SU-DHL-6 (cell line): ENCODE data around the gene TNNC1.

Experiments used
- H2AFZ ChIP-seq: fragments of 200-600 bp; sonication (generic); 2 replicates; pipeline ENCODE4 v1.6.1; 2014; ENCODE audit warnings: low read depth, mild to moderate bottlenecking, moderate library complexity, mixed read lengths, antibody characterized with exemption, low read length; ENCODE audit not compliant: severe bottlenecking
- H3F3A ChIP-seq: fragments of 200-600 bp; shearing (Covaris generic); 2 replicates; pipeline ENCODE4 v1.6.0; 2016; ENCODE audit warnings: antibody characterized with exemption, mild to moderate bottlenecking; ENCODE audit not compliant: insufficient read depth
- H3K27ac ChIP-seq: fragments of 200-600 bp; sonication (generic); 2 replicates; pipeline ENCODE4 v1.5.1; 2016; ENCODE audit warnings: low read depth, mild to moderate bottlenecking, low read length, moderate library complexity, mixed read lengths
- H3K27me3 ChIP-seq: fragments of 200-600 bp; sonication (generic), shearing (Covaris generic); 2 replicates; pipeline ENCODE4 v1.6.0; 2014; ENCODE audit warnings: mild to moderate bottlenecking, low read length
- H3K36me3 ChIP-seq: fragments of 200-600 bp; sonication (generic); 2 replicates; pipeline ENCODE4 v1.6.1; 2014; ENCODE audit warnings: mild to moderate bottlenecking, low read length, mixed read lengths
- H3K4me2 ChIP-seq: fragments of 300-600, 200-600 bp; shearing (Covaris generic), sonication (generic); 2 replicates; pipeline ENCODE4 v1.6.0; 2014; ENCODE audit warnings: low read length, low read depth, mild to moderate bottlenecking; ENCODE audit not compliant: poor library complexity, severe bottlenecking
- H3K4me3 ChIP-seq: fragments of 200-600 bp; sonication (generic); 2 replicates; pipeline ENCODE4 v1.5.1; 2014; ENCODE audit warnings: antibody characterized with exemption, low read length, mild to moderate bottlenecking, mixed read lengths; ENCODE audit not compliant: insufficient read depth, poor library complexity, severe bottlenecking
- H3K79me2 ChIP-seq: fragments of 200-600 bp; sonication (generic); 2 replicates; pipeline ENCODE4 v1.6.1; 2014; ENCODE audit warnings: mild to moderate bottlenecking, low read length, moderate library complexity; ENCODE audit not compliant: insufficient read depth
- H3K9ac ChIP-seq: fragments of 200-600 bp; sonication (generic); 2 replicates; pipeline ENCODE4 v1.7.0; 2014; ENCODE audit warnings: mild to moderate bottlenecking, low read length
- H3K9me2 ChIP-seq: fragments of 200-600 bp; sonication (generic); replicated peaks from 2 replicates; pipeline ENCODE4 v1.6.1; 2014; ENCODE audit warnings: low read length; ENCODE audit not compliant: insufficient read depth
- H3K9me3 ChIP-seq: fragments of 200-600 bp; sonication (generic); 2 replicates; pipeline ENCODE4 v1.6.1; 2014; ENCODE audit warnings: low read length, mixed read lengths; ENCODE audit not compliant: insufficient read depth
- H4K20me1 ChIP-seq: fragments of 200-600 bp; sonication (generic); 2 replicates; pipeline ENCODE4 v1.6.1; 2014; ENCODE audit warnings: low read depth, mild to moderate bottlenecking, antibody characterized with exemption, low read length, moderate library complexity, mixed read lengths
- CTCF ChIP-seq: fragments of 200-600 bp; sonication (generic); IDR thresholded peaks from one replicate; pipeline ENCODE4 v1.5.1; 2017; ENCODE audit warnings: antibody characterized with exemption, mild to moderate bottlenecking, low read length, moderate library complexity; ENCODE audit not compliant: insufficient read depth, poor library complexity, severe bottlenecking
- EZH2phosphoT487 ChIP-seq: fragments of 200-600 bp; sonication (generic), shearing (Covaris generic); conservative IDR thresholded peaks from 2 replicates; pipeline ENCODE4 v1.6.1; 2018; ENCODE audit warnings: mild to moderate bottlenecking, antibody characterized with exemption, low read length, moderate library complexity, mixed read lengths

The TNNC1 gene

GRCh38 chr3:52405601-52406110, 48.2 kb downstream of the TNNC1 start:
- TF ChIP-seq CTCF (no peak), EZH2phosphoT487 (no peak)
- Histone ChIP-seq H3K9ac (no peak overlapping the region), H3K9me3 (no peaks in the 10 kb centered on the region), H3K9me2 (no peaks in the 10 kb centered on the region), H4K20me1 (no peaks in the 10 kb centered on the region), H3K27ac (no peak overlapping the region), H3K79me2 (peaks cover 13% of the 10 kb centered on the region), H3K27me3 (no peaks in the 10 kb centered on the region), H3F3A (no peaks in the 10 kb centered on the region), H3K4me3 (no peak overlapping the region), H3K4me2 (no peak overlapping the region), H2AFZ (no peak overlapping the region), H3K36me3 (no peaks in the 10 kb centered on the region)

- no peaks in the 10 kb centered on the region for H3K9me2 ChIP-seq
- no peak overlapping the region for H2AFZ ChIP-seq
- no peak overlapping the region for H3K9ac ChIP-seq
- no peaks in the 10 kb centered on the region for H3K36me3 ChIP-seq
- H3K27ac ChIP-seq = no peak overlapping the region
- H4K20me1 ChIP-seq = no peaks in the 10 kb centered on the region
- H3F3A ChIP-seq = no peaks in the 10 kb centered on the region
- H3K4me3 ChIP-seq = no peak overlapping the region
- H3K4me2 ChIP-seq = no peak overlapping the region
- H3K27me3 ChIP-seq = no peaks in the 10 kb centered on the region
- peaks cover 13% of the 10 kb centered on the region for H3K79me2 ChIP-seq
- no peaks in the 10 kb centered on the region for H3K9me3 ChIP-seq
- TF ChIP-seq EZH2phosphoT487 = no peak
- no peak for TF ChIP-seq CTCF
Observed at GRCh38 chr3:52405066-52405465, 48.8 kb downstream of the TNNC1 start.

GRCh38 chr3:52404391-52404790, 49.5 kb downstream of the TNNC1 start:
- H3F3A ChIP-seq = no peaks in the 10 kb centered on the region
- H3K9ac ChIP-seq = no peak overlapping the region
- H3K27ac ChIP-seq = no peak overlapping the region
- H3K4me2 ChIP-seq = no peak overlapping the region
- H3K27me3 ChIP-seq = no peaks in the 10 kb centered on the region
- TF ChIP-seq EZH2phosphoT487 (no peak), CTCF (no peak)
- H3K36me3 ChIP-seq = no peaks in the 10 kb centered on the region
- peaks cover 10% of the 10 kb centered on the region for H3K79me2 ChIP-seq
- no peaks in the 10 kb centered on the region for H3K9me3 ChIP-seq
- no peak overlapping the region for H3K4me3 ChIP-seq
- H4K20me1 ChIP-seq = no peaks in the 10 kb centered on the region
- no peaks in the 10 kb centered on the region for H3K9me2 ChIP-seq
- no peak overlapping the region for H2AFZ ChIP-seq

- Histone ChIP-seq H3F3A (no peaks in the 10 kb centered on the region), H3K27me3 (no peaks in the 10 kb centered on the region), H3K27ac (no peak overlapping the region), H2AFZ (no peak overlapping the region), H3K79me2 (peaks cover 6% of the 10 kb centered on the region), H4K20me1 (no peaks in the 10 kb centered on the region), H3K9ac (no peak overlapping the region), H3K36me3 (no peaks in the 10 kb centered on the region), H3K9me3 (no peaks in the 10 kb centered on the region), H3K4me3 (no peak overlapping the region), H3K9me2 (no peaks in the 10 kb centered on the region), H3K4me2 (no peak overlapping the region)
- TF ChIP-seq EZH2phosphoT487 (no peak), CTCF (no peak)
Observed at GRCh38 chr3:52403955-52404354, 49.9 kb downstream of the TNNC1 start.
